Measurements from ENCODE around the gene PPP1R16B. TPM values are rescaled to one million over a fixed set of nuclear protein-coding genes. Genes with fewer than 3 reads are reported as not detected.

PPP1R16B gene
- total and polyA plus RNA-seq, 2 of the 8 experiments (the other 6 are each of a cell fraction or from before 2014, with no cell fraction given): 2.6 to 8.9 TPM

DNA sequence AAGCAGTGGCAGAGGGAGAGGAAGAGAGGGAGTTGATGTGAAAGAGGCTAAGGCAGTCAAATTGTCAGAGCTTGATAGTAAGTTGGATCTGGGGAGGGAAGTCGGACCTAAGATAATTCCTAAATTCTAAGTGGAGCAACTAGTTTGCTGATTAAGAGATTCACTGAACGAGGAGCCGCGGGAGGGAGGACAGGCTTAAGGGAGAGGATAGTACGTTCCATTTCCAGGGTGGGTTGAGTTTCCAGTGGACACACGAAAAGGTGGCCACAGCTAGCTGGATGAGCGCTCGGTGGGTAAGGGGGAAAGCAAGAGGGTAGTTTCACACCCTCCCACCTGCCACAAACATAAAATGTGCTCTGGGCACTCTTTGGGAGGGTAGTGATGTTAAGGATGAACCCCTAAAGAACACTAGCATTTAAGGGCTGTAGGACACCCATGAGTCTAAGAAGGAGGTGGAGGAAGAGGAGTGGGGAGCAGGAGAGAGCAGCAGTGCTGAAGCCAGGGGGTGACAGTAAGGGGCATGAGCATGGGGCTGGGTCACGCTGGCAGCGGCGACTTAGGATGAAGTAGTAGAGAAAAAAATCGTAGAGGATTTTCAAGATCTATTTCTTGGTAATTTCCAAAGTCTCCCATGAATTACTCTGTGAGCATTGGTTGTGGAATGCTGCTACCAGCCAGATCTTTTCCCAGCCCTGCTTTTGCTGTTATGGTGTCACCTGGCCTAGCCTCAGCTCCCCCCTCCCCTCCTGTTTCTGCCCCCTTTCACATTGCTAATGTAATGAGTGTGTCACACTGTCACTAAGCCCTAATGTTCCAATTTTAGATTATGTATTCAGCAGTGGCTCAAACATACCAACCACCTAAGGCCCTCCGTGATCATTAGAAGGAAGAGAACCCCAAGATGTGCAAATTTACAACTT, 35.9 kb upstream of the PPP1R16B start:
- WGBS, 2 experiments (ENCODE audit: extremely low coverage in 1 of 2, insufficient coverage in 1 of 2, insufficient read length in 1 of 2, insufficient replicate concordance in 2 of 2, low coverage in 1 of 2, low lambda C conversion rate in 2 of 2, missing lambda C conversion rate in 1 of 2): 92% methylated on average over 13 of the region's 13 CpGs; no CpG with 5 or more reads in 1 of the 2 experiments
- Histone ChIP-seq H3K9me3 (ENCODE audit: insufficient read depth in 2 of 2, low read depth in 1 of 2, low read length in 1 of 2) (peaks cover 0 to 3% of the 10 kb centered on the region in 2 experiments; a peak in 1 of 4 replicates), H3K14ac (ENCODE audit: insufficient read length) (no peak overlapping the region), H2BK15ac (ENCODE audit: low read length) (no peak overlapping the region), H3K79me2 (ENCODE audit: control insufficient read depth in 1 of 2, insufficient read depth in 2 of 2, low read length in 2 of 2) (no peaks in the 10 kb centered on the region), H2AFZ (ENCODE audit: low read length) (no peak overlapping the region), H2BK120ac (replicated peaks; ENCODE audit: low read depth, low read length) (no peak overlapping the region), H3K4ac (replicated peaks; ENCODE audit: insufficient read length, low read depth, low read length) (no peak overlapping the region), H3K9ac (replicated peaks in 1 of 4; ENCODE audit: extremely low read depth in 1 of 4, low read depth in 3 of 4, low read length in 3 of 4) (no peak overlapping the region), H3K27ac (ENCODE audit: low read depth, low read length) (no peak overlapping the region), H4K8ac (ENCODE audit: extremely low read depth, insufficient read depth, low read length) (no peak overlapping the region), H2AK5ac (ENCODE audit: low read depth, low read length) (no peak overlapping the region), H3K18ac (ENCODE audit: extremely low read depth, low read length) (no peak overlapping the region), H2BK20ac (ENCODE audit: low read length) (no peak overlapping the region), H3K36me3 (ENCODE audit: control insufficient read depth in 2 of 4, insufficient read depth in 4 of 4, low read length in 3 of 4) (peaks cover 9 to 59% (median 26%) of the 10 kb centered on the region in 4 experiments; a peak in 6 of 8 replicates), H4K5ac (ENCODE audit: insufficient read length, low read depth, low read length) (no peak overlapping the region), H2BK12ac (ENCODE audit: low read depth, low read length) (no peak overlapping the region), H3K23ac (ENCODE audit: insufficient read length) (no peak overlapping the region), H4K20me1 (replicated peaks in 1 of 2; ENCODE audit: control insufficient read depth in 1 of 2, insufficient read depth in 2 of 2, low read length in 2 of 2) (no peaks in the 10 kb centered on the region), H2BK5ac (ENCODE audit: low read depth, low read length) (no peak overlapping the region), H4K91ac (replicated peaks; ENCODE audit: insufficient read length, low read length) (no peak overlapping the region), H3K4me1 (replicated peaks in 1 of 4; ENCODE audit: control insufficient read depth in 3 of 4, insufficient read depth in 4 of 4, low read length in 3 of 4) (0 out of 7 replicates have a peak, but pooled peaks cover 0 to 2% (median 0%) of the 10 kb centered on the region in 4 experiments), H3K27me3 (replicated peaks in 1 of 4; ENCODE audit: control insufficient read depth in 3 of 4, extremely low read depth in 1 of 4, insufficient read depth in 3 of 4, low read length in 3 of 4) (no peaks in the 10 kb centered on the region), H3K23me2 (ENCODE audit: low read depth, low read length) (no peaks in the 10 kb centered on the region), H3K79me1 (ENCODE audit: low read depth, low read length) (no peaks in the 10 kb centered on the region; the same call in 1 of the 2 replicates), H3K4me3 (ENCODE audit: extremely low read depth in 1 of 4, insufficient read depth in 2 of 4, low read depth in 3 of 4, low read length in 4 of 4) (no peak overlapping the region), H3K4me2 (ENCODE audit: insufficient read depth in 1 of 2, low read depth in 2 of 2, low read length in 2 of 2) (no peak overlapping the region), H3K56ac (replicated peaks; ENCODE audit: insufficient read length, low read depth, low read length) (no peak overlapping the region)
- ChIA-PET CTCF (ENCODE audit: partially characterized antibody) (interaction anchor here (0.6 to 2.2 kb wide), 6 partner anchors 13 to 107 kb away, joined by 3 to 8 read pairs (median 5); partner anchors contain the start of gene ACTR5), POLR2A (ENCODE audit: partially characterized antibody) (interaction anchor here (1.8 kb wide), 2 partner anchors 10 to 13 kb away, joined by 4 to 8 read pairs; no protein-coding TSS in a partner anchor)
- FAIRE-seq (no peak), DNase-seq (ENCODE audit: low read depth in 1 of 2, low spot score in 2 of 2) (no peak)
- TF ChIP-seq SP4 (IDR thresholded peaks at IDR 0.05; ENCODE audit: low read length) (no peak), RAD21 (IDR thresholded peaks at IDR 0.05 in 1 of 2, conservative IDR thresholded peaks at IDR 0.05 in 1 of 2; ENCODE audit: low read depth in 2 of 2, low read length in 2 of 2) (no peak)
